Body of pancreas (tissue), 4 donors: ENCODE measurements around the gene POU3F3.

ENCODE experiments used
- POLR2A ChIP-seq, 3 donors: fragments of 450-650 bp; IDR thresholded peaks; one replicate each; pipeline ENCODE4 v1.6.1; 2016; ENCODE audit warnings: antibody characterized with exemption in 3 of 3, mild to moderate bottlenecking in 2 of 3
- TF ChIP-seq, protein P1 (sequence below), 7 experiments: fragments of 450-650 bp in 4 of 7; fragments of 200-600 bp in 3 of 7; sonication (generic) in 3 of 7; IDR thresholded peaks; one replicate each; pipeline ENCODE4 v1.5.1; 2016 to 2019; ENCODE audit warnings: antibody characterized with exemption in 7 of 7

DNA sequence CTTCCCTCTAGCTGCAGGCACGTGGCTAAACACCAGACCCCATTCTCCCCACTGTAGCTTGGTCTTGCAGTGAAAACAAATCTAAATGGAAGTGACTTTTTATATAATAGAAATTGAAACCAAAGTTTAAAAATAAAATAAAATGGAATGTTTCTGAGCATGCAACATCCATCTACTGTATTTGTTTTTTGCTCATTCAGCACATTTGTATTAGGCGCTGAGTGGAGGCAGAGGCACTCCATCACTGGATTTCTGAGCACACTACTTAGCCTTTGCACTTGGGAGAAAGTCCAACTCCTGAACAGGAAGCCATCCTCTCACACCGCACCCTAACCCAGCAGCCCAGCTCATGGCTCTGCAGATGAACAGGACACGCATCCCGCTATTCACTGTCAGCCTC is 37.8 kb upstream of the POU3F3 start:
- TF ChIP-seq, protein P1, sequence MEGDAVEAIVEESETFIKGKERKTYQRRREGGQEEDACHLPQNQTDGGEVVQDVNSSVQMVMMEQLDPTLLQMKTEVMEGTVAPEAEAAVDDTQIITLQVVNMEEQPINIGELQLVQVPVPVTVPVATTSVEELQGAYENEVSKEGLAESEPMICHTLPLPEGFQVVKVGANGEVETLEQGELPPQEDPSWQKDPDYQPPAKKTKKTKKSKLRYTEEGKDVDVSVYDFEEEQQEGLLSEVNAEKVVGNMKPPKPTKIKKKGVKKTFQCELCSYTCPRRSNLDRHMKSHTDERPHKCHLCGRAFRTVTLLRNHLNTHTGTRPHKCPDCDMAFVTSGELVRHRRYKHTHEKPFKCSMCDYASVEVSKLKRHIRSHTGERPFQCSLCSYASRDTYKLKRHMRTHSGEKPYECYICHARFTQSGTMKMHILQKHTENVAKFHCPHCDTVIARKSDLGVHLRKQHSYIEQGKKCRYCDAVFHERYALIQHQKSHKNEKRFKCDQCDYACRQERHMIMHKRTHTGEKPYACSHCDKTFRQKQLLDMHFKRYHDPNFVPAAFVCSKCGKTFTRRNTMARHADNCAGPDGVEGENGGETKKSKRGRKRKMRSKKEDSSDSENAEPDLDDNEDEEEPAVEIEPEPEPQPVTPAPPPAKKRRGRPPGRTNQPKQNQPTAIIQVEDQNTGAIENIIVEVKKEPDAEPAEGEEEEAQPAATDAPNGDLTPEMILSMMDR (IDR thresholded peaks at IDR 0.05): no peak
- TF ChIP-seq POLR2A (IDR thresholded peaks at IDR 0.05): no peak
